AG04449 (cell line): ENCODE results near the gene SYT5.

Experiments
- CTCF ChIA-PET: fragments of 350-600 bp; formaldehyde crosslinking; extraction: SDS; loops from one replicate; lab custom pipeline; 2021; ENCODE audit warnings: antibody characterized with exemption; lab: Yijun Ruan, JAX
- POLR2A ChIA-PET: fragments of 400-600, 350-600 bp; formaldehyde crosslinking; extraction: SDS; loops from one replicate; lab custom pipeline; 2020; ENCODE audit warnings: antibody characterized with exemption, inconsistent platforms; lab: Yijun Ruan, JAX
- DNase-seq: peaks from one replicate; pipeline ENCODE4 v3.0.0-alpha.2; 2010; ENCODE audit warnings: low read depth, low spot score
- H3K4me3 ChIP-seq: 2 replicates; pipeline ENCODE4 v1.5.1; 2011; ENCODE audit warnings: low read depth, mild to moderate bottlenecking, control low read depth, low read length
- TF ChIP-seq, protein P1 (sequence below): IDR thresholded peaks from one replicate; pipeline ENCODE4 v1.5.1; 2011; ENCODE audit warnings: mild to moderate bottlenecking, moderate library complexity, low read length, control low read depth, inconsistent platforms; ENCODE audit not compliant: insufficient read depth; ENCODE audit errors: missing control alignments

The SYT5 gene

DNA sequence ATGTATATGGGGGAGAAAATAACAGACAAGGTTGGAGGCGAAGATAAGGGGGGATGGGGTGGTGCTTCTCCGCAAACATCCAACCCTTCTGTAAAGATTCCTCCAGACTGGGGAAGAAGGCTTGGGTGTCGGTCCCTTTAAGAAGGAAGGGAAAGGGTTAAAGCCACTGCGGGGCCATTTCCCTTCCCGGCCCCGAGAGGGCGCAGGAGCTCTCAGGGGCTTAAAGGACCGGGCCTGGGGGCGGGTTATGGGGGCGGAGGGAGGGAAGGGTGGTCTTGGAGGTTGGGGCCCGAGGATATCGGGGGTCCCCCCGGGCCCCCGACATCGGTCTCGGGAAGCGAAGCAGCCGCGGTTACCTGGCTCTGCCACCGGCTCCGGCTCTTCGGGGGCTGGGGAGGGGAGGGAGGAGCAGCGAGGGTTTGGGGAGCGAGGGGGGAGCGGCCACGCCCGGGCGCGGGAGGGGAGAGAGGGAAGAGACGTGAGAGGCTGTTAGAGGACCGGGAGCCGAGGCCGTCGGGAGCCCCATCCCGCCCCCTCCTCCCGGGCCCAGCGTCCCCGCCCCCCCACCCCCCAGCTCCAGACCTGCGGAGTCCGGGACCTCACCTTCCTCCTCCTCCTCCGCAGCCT, 33.9 kb downstream of the SYT5 start:
- TF ChIP-seq, protein P1, sequence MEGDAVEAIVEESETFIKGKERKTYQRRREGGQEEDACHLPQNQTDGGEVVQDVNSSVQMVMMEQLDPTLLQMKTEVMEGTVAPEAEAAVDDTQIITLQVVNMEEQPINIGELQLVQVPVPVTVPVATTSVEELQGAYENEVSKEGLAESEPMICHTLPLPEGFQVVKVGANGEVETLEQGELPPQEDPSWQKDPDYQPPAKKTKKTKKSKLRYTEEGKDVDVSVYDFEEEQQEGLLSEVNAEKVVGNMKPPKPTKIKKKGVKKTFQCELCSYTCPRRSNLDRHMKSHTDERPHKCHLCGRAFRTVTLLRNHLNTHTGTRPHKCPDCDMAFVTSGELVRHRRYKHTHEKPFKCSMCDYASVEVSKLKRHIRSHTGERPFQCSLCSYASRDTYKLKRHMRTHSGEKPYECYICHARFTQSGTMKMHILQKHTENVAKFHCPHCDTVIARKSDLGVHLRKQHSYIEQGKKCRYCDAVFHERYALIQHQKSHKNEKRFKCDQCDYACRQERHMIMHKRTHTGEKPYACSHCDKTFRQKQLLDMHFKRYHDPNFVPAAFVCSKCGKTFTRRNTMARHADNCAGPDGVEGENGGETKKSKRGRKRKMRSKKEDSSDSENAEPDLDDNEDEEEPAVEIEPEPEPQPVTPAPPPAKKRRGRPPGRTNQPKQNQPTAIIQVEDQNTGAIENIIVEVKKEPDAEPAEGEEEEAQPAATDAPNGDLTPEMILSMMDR, result peak; percentile 60
- no peak for DNase-seq
- CTCF ChIA-PET, result interaction anchor here (0.8 to 3.3 kb wide), 6 partner anchors 10 to 307 kb away, joined by 3 to 23 read pairs (median 4); partner anchors contain the start of gene TNNI3
- H3K4me3 ChIP-seq, result peak overlapping the region; percentile 15
- POLR2A ChIA-PET, result no interaction called here

DNA sequence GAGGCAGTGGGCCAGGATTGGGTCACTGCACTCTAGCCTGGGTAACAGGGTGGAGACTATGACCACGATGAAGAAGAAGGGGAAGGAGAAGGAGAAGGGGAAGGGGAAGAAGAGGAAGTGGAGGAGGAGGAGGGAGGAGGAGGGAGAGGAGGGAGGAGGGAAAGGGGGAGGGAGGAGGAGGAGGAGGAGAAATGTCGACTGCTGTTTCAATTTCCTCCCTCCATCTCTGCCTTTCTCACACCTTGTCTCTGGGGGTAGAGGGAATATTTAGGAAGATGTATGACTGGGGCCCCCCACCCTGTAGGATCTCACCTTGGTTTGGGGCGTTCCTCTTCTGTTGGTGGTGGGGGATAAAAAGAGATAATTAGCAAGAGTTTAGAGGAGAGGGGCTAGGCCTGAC, 34.9 kb downstream of the SYT5 start:
- POLR2A ChIA-PET, result no interaction called here
- DNase-seq, result no peak
- CTCF ChIA-PET, result interaction anchor here (1.2 to 7.0 kb wide), 3 partner anchors 15 to 279 kb away, joined by 3 to 90 read pairs (median 18); no protein-coding TSS in a partner anchor
- TF ChIP-seq, protein P1, result no peak
- no peak overlapping the region for H3K4me3 ChIP-seq

DNA sequence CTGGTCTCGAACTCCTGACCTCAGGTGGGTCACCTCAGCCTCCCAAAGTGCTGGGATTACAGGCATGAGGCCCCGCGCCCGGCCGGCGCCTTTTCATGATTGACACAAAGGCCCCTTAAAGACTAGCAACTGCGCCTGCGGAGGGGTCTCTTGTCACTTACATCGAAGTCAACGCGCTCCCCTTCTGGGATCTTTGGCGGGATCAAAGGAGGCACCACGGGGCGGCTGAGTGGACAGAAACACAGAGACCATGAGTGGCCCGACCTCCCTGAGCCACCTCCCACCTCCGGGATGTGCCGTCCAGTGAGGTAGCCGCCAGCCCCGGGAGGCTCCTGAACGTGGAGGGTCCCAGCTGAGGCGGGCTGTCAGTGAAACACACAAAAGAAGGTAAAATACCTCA, 38.4 kb downstream of the SYT5 start:
- CTCF ChIA-PET, result interaction anchor here (0.6 to 7.0 kb wide), 33 partner anchors 10 to 1112 kb away, joined by 3 to 90 read pairs (median 8); partner anchors contain the start of genes DNAAF3, TMEM238, ZNF628 and ZNF784

DNA sequence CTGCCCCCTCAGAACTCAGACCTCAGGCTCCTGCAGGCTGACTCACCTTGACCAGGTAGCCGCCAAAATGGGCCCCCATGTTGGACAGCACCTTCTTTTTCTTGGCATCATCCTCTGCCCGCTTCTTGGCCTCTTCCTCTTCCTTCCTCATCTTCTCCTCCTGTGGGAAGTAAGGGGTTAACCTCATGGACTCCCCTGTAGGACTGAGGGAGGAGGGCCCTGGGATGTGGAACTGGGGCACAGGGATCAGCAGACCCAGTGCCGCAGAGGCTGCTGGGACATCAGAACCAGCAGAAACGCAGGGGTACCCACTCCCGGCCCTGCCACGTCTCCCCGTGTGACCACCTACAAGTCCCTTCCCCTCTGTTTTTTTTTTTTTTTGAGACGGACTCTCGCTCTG, 42.2 kb downstream of the SYT5 start:
- TF ChIP-seq, protein P1, result no peak
- CTCF ChIA-PET, result interaction anchor here (0.6 kb wide), 1 partner anchor 280 kb away, joined by 3 read pairs; no protein-coding TSS in a partner anchor
- POLR2A ChIA-PET, result no interaction called here
- DNase-seq, result no peak
- no peak overlapping the region for H3K4me3 ChIP-seq

More for the DNA sequence above, 38.4 kb downstream of the SYT5 start:
- POLR2A ChIA-PET, result interaction anchor here (0.7 to 1.2 kb wide), 3 partner anchors 24 to 346 kb away, joined by 3 to 7 read pairs (median 5); partner anchors contain the start of gene PPP1R12C
- no peak for DNase-seq
- TF ChIP-seq, protein P1, result no peak
- no peak overlapping the region for H3K4me3 ChIP-seq

DNA sequence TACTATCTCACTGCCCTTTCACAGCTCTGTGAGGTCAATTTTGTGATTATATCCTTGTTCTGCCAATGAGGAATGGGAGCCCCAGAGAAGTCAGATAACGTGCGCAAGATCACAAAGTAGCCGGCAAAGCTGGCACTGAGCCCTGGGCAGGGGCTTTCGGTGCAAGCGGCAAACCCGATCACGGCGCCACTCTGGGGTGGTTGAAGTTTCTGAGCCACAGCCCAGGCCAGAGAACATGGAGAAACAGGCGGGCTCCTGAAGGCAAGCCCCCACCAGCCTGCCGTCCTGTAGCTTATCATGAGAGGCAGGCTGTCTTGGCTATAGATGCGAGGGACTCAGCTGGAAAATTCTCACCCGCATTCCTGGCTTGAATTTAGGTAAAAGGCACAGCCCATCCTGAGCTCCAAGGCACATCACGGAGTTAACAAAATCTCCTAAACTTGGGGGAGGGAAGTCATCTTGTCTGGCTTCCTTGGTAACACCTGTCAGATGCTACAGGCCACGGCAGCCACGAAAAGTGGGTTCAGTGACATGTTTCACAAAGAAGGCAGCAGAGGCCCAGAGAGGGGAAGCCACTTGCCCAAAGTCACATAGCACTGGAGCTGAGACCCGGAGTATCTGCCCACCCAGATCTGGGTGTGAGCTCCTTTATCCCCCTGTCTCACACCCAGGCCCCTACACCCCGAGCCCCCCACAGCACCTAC, 43.5 kb downstream of the SYT5 start:
- POLR2A ChIA-PET, result no interaction called here
- H3K4me3 ChIP-seq, result no peak overlapping the region
- no peak for DNase-seq
- TF ChIP-seq, protein P1, result no peak
- CTCF ChIA-PET, result interaction anchor here (0.9 to 2.8 kb wide), 9 partner anchors 10 to 368 kb away, joined by 3 to 15 read pairs (median 4); no protein-coding TSS in a partner anchor

DNA sequence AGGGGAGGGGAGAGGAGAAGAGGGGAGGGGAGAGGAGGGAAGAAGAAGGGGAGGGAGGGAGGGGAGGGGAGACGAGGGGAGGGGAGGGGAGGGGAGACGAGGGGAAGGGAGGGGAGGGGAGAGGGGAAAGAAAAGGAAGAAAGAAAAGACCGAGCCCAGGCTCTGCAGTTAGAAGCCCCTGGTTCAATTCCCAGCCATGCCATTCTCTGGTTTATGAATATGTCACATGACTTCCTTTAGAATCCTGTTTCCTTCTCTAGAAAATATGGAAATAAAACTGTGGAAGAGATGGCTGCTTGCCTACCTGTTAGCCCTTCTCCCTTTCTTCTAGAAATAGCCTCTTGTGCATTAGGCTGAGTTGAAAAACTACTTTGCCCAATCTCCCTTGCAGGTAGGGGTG, 45.4 kb downstream of the SYT5 start:
- no peak for DNase-seq
- POLR2A ChIA-PET, result no interaction called here
- no peak overlapping the region for H3K4me3 ChIP-seq
- CTCF ChIA-PET, result interaction anchor here (0.6 to 2.8 kb wide), 5 partner anchors 46 to 645 kb away, joined by 3 to 15 read pairs (median 3); no protein-coding TSS in a partner anchor
- TF ChIP-seq, protein P1, result no peak
